ENCODE data around the gene BBS12. TPM values are rescaled to one million over a fixed set of nuclear protein-coding genes. Genes with fewer than 3 reads are reported as not detected.

Gene BBS12
- total RNA-seq, 2 experiments from 2014 or later, result 2.8 to 3.9 TPM

DNA sequence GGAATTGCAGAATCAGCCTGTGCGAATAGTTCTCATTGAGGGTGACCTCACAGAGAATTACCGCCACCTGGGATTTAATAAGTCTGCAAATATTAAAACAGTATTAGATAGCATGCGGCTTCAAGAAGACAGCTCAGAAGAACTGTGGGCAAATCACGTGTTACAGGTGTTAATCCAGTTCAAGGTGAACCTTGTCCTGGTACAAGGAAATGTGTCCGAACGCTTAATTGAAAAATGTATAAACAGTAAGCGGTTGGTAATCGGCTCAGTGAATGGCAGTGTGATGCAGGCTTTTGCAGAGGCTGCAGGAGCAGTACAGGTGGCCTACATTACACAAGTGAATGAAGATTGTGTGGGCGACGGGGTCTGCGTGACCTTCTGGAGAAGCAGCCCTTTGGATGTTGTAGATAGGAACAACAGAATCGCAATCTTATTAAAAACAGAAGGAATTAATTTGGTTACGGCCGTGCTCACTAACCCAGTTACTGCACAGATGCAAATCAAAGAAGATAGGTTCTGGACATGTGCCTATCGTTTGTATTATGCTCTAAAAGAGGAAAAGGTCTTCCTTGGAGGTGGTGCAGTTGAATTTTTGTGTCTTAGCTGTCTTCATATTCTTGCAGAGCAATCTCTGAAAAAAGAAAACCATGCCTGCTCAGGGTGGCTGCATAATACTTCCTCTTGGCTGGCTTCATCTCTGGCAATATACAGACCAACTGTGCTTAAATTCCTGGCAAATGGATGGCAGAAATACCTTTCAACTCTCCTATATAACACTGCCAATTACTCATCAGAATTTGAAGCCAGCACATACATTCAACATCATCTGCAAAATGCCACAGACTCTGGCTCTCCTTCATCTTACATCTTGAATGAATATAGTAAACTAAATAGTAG, 10.7 kb downstream of the BBS12 start:
- Mint-ChIP-seq H3K4me3 (no peak overlapping the region), H3K9me3 (ENCODE audit: low read depth) (peaks cover 8% of the 10 kb centered on the region), H3K4me1 (peaks cover 11% of the 10 kb centered on the region), H3K36me3 (ENCODE audit: low read depth) (peaks cover 17% of the 10 kb centered on the region), H3K27ac (no peak overlapping the region), H3K27me3 (no peaks in the 10 kb centered on the region)
- DNase-seq, result no peak
- no peak for ATAC-seq
- intact Hi-C loops (cut with DNase I, micrococcal nuclease), result no loop called here
- ChIA-PET POLR2A (no interaction called here), CTCF (interaction anchor here (1.2 kb wide), 2 partner anchors 9 to 26 kb away, joined by 3 read pairs; no protein-coding TSS in a partner anchor)

DNA sequence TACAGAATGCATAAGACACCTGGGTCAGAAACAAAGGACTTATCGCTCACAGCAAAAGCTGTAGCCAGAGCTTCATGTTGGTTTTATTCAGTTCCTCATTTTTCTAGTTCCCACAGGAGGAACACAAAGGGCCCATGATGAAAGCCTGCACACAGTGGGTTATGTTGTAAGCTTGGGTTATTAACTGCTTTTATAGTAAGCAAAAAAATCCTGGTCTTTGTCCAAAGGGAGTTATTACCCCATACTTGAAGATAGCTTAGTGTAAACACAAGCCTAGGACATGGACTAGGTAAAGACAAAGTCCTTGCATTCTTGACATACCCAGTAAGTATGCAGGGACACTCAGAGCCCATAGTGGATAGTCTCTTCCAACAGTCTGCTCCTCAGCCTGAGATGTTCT, 11.7 kb downstream of the BBS12 start:
- DNase-seq (no peak), ATAC-seq (no peak)
- ChIA-PET CTCF (interaction anchor here (0.7 to 1.2 kb wide), 2 partner anchors 27 to 847 kb away, joined by 3 read pairs; no protein-coding TSS in a partner anchor), POLR2A (no interaction called here)
- Mint-ChIP-seq H3K9me3 (ENCODE audit: low read depth) (peaks cover 8% of the 10 kb centered on the region), H3K4me3 (no peak overlapping the region), H3K27ac (no peak overlapping the region), H3K27me3 (no peaks in the 10 kb centered on the region), H3K4me1 (peaks cover 11% of the 10 kb centered on the region), H3K36me3 (ENCODE audit: low read depth) (peaks cover 17% of the 10 kb centered on the region)
- intact Hi-C loops (cut with DNase I, micrococcal nuclease), result no loop called here

DNA sequence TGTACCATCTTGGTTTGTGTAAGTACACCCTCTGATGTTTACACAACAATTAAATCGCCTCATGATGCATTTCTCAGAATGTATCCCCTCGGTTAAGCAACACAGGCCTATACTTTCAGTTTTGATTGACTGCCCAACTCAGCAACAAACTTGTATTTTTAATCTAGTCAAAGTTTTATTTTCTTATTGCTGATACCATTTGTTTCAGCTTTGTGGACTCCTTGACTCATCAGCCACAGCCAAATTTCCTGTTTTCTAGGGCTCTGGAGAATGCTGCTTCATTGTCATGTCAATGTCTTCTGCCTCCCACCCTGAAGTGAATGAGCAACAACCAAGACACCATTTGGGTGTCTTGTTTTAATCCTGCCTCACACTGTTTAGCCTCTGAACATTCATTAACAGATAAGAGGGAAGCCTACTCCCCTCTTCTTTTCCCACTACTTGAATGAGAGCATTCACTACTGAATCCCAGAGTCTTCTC, 14.0 kb downstream of the BBS12 start:
- POLR2A ChIA-PET, result no interaction called here

GRCh38 chr4:122747068-122747467, 14.6 kb downstream of the BBS12 start:
- intact Hi-C loops (cut with DNase I, micrococcal nuclease), result no loop called here
- H3K27ac Mint-ChIP-seq, result peak overlapping the region; percentile 9
- POLR2A ChIA-PET, result no interaction called here

More for the DNA sequence above, 14.0 kb downstream of the BBS12 start:
- H3K36me3 Mint-ChIP-seq (ENCODE audit: low read depth), result peaks cover 17% of the 10 kb centered on the region
- DNase-seq (peak; percentile 14), ATAC-seq (peak; percentile 73)
- H3K27me3 Mint-ChIP-seq, result peaks cover 14% of the 10 kb centered on the region
- no peak overlapping the region for H3K4me3 Mint-ChIP-seq
- intact Hi-C loops (cut with DNase I, micrococcal nuclease), result no loop called here
- peak overlapping the region; percentile 9 for H3K27ac Mint-ChIP-seq
- H3K9me3 Mint-ChIP-seq (ENCODE audit: low read depth), result peaks cover 6% of the 10 kb centered on the region
- peaks cover 11% of the 10 kb centered on the region for H3K4me1 Mint-ChIP-seq
- CTCF ChIA-PET, result interaction anchor here (0.7 to 1.7 kb wide), 4 partner anchors 11 to 775 kb away, joined by 3 to 7 read pairs (median 3); no protein-coding TSS in a partner anchor

GRCh38 chr4:122747883-122748282, 15.4 kb downstream of the BBS12 start:
- POLR2A ChIA-PET, result no interaction called here
- DNase-seq (no peak), ATAC-seq (no peak)
- peaks cover 3% of the 10 kb centered on the region for H3K9me3 Mint-ChIP-seq (ENCODE audit: low read depth)
- no peak overlapping the region for H3K4me3 Mint-ChIP-seq
- H3K27ac Mint-ChIP-seq, result no peak overlapping the region
- CTCF ChIA-PET, result no interaction called here
- peaks cover 22% of the 10 kb centered on the region for H3K27me3 Mint-ChIP-seq
- H3K4me1 Mint-ChIP-seq, result peaks cover 11% of the 10 kb centered on the region
- intact Hi-C loops (cut with DNase I, micrococcal nuclease), result no loop called here
- peaks cover 7% of the 10 kb centered on the region for H3K36me3 Mint-ChIP-seq (ENCODE audit: low read depth)

More at GRCh38 chr4:122747068-122747467, 14.6 kb downstream of the BBS12 start:
- H3K27me3 Mint-ChIP-seq, result peaks cover 19% of the 10 kb centered on the region
- ATAC-seq (no peak), DNase-seq (no peak)
- H3K4me3 Mint-ChIP-seq, result no peak overlapping the region
- H3K9me3 Mint-ChIP-seq (ENCODE audit: low read depth), result peaks cover 5% of the 10 kb centered on the region
- peaks cover 11% of the 10 kb centered on the region for H3K4me1 Mint-ChIP-seq
- CTCF ChIA-PET, result interaction anchor here (0.8 kb wide), 1 partner anchor 153 kb away, joined by 3 read pairs; no protein-coding TSS in a partner anchor
- H3K36me3 Mint-ChIP-seq (ENCODE audit: low read depth), result peaks cover 13% of the 10 kb centered on the region

- Mint-ChIP-seq H3K4me1 (peaks cover 11% of the 10 kb centered on the region), H3K36me3 (ENCODE audit: low read depth) (no peaks in the 10 kb centered on the region), H3K27ac (no peak overlapping the region), H3K9me3 (ENCODE audit: low read depth) (peaks cover 3% of the 10 kb centered on the region), H3K4me3 (no peak overlapping the region), H3K27me3 (peaks cover 25% of the 10 kb centered on the region)
- CTCF ChIA-PET, result interaction anchor here (0.8 to 1.0 kb wide), 2 partner anchors 8 to 90 kb away, joined by 3 to 4 read pairs; no protein-coding TSS in a partner anchor
- DNase-seq, result no peak
- intact Hi-C loops (cut with DNase I, micrococcal nuclease), result loop anchor here in 1 of 2 experiments (10.0 kb wide), 1 partner anchor 1575 kb away; no protein-coding TSS in a partner anchor
- ATAC-seq, result no peak
- POLR2A ChIA-PET, result no interaction called here
Observed at GRCh38 chr4:122749704-122750454, 17.4 kb downstream of the BBS12 start.

- ChIA-PET CTCF (interaction anchor here (0.7 to 2.9 kb wide), 9 partner anchors 9 to 174 kb away, joined by 3 to 17 read pairs (median 3); partner anchors contain the start of gene NUDT6), POLR2A (no interaction called here)
- Mint-ChIP-seq H3K27me3 (peaks cover 26% of the 10 kb centered on the region), H3K4me3 (no peak overlapping the region), H3K9me3 (ENCODE audit: low read depth) (no peaks in the 10 kb centered on the region), H3K4me1 (peaks cover 5% of the 10 kb centered on the region), H3K27ac (no peak overlapping the region), H3K36me3 (ENCODE audit: low read depth) (no peaks in the 10 kb centered on the region)
- intact Hi-C loops (cut with DNase I, micrococcal nuclease), result loop anchor here in 1 of 2 experiments (2.0 to 10.0 kb wide), 2 partner anchors 1507 to 1569 kb away; no protein-coding TSS in a partner anchor
- DNase-seq (no peak), ATAC-seq (no peak)
Observed at GRCh38 chr4:122755675-122756074, 23.2 kb downstream of the BBS12 start.

GRCh38 chr4:122758033-122758432, 25.5 kb downstream of the BBS12 start:
- intact Hi-C loops (cut with DNase I, micrococcal nuclease), result loop anchor here (1.0 to 10.0 kb wide), 3 partner anchors 156 to 1567 kb away; partner anchors contain the start of gene NUDT6 (in 1 of the 2)
- H3K27me3 Mint-ChIP-seq, result peaks cover 12% of the 10 kb centered on the region
- H3K27ac Mint-ChIP-seq, result no peak overlapping the region
- H3K36me3 Mint-ChIP-seq (ENCODE audit: low read depth), result no peaks in the 10 kb centered on the region
- DNase-seq (no peak), ATAC-seq (peak; percentile 33)
- ChIA-PET CTCF (interaction anchor here (0.5 to 3.4 kb wide), 41 partner anchors 8 to 1563 kb away, joined by 3 to 54 read pairs (median 4); partner anchors contain the start of genes BBS12 and NUDT6), POLR2A (no interaction called here)
- H3K4me3 Mint-ChIP-seq, result no peak overlapping the region
- no peaks in the 10 kb centered on the region for H3K9me3 Mint-ChIP-seq (ENCODE audit: low read depth)
- H3K4me1 Mint-ChIP-seq, result peaks cover 16% of the 10 kb centered on the region

DNA sequence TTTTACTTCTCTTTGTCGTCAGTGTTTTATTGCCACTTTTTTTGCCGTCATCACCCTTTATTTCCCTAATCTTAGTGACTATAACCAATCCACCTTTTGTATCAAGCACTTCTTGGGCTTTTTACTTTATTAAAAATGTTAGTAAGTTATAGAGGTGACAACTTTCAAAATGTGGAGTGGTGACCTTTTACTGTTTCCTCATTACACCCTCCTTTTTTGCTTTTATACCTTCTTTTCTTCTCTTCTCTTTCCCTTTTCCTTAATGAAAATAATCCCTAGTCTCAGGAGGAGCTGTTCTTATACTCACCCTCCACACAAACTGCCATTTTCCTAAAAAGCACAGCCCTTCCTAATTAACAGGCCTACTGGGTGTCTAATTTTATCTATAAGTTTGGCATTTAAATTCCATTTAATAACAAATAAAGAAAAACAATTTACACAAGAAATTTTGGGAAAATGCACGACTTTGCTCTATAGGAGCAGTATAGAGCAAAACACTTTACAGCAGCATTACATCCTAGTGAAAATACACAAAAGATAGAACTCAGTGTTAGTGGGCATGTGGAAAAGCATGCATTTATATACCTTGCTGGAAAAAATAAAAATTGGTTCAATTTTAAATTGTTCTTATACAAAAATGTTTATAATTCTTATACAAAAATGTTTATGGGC, 27.3 kb downstream of the BBS12 start:
- H3K4me3 Mint-ChIP-seq, result no peak overlapping the region
- DNase-seq, result no peak
- H3K27ac Mint-ChIP-seq, result no peak overlapping the region
- H3K9me3 Mint-ChIP-seq (ENCODE audit: low read depth), result no peaks in the 10 kb centered on the region
- intact Hi-C loops (cut with DNase I, micrococcal nuclease), result loop anchor here in 1 of 2 experiments (2.0 to 10.0 kb wide), 2 partner anchors 163 to 1565 kb away; partner anchors contain the start of gene NUDT6
- no peaks in the 10 kb centered on the region for H3K36me3 Mint-ChIP-seq (ENCODE audit: low read depth)
- ChIA-PET POLR2A (no interaction called here), CTCF (interaction anchor here (0.7 to 3.4 kb wide), 3 partner anchors 154 to 161 kb away, joined by 3 to 54 read pairs (median 26); partner anchors contain the start of gene NUDT6)
- H3K4me1 Mint-ChIP-seq, result peaks cover 29% of the 10 kb centered on the region
- peaks cover 11% of the 10 kb centered on the region for H3K27me3 Mint-ChIP-seq
- ATAC-seq, result no peak

DNA sequence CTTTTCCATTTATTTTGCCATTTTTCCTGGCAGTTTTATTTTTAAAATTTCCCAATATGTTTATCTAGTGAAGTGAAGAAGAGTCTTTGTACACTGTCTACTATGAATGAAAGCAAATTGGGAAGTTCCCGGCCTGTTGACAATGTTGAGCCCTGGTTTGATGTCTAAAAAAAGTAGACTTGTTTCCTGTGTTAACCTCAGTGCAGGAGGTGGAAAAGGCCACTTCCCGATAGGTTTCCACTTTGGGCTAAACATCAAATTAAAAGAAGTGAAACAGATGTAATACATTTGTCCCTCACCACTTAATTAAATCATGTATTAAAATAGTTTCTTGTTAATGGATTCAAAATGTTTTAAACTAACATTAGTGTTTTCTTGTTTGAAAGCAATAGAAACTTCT, 30.0 kb downstream of the BBS12 start:
- Mint-ChIP-seq H3K4me3 (no peak overlapping the region), H3K27ac (no peak overlapping the region)
- intact Hi-C loops (cut with DNase I, micrococcal nuclease), result no loop called here

More for the DNA sequence above, 30.0 kb downstream of the BBS12 start:
- Mint-ChIP-seq H3K36me3 (ENCODE audit: low read depth) (no peaks in the 10 kb centered on the region), H3K9me3 (ENCODE audit: low read depth) (no peaks in the 10 kb centered on the region), H3K27me3 (peaks cover 3% of the 10 kb centered on the region), H3K4me1 (peaks cover 33% of the 10 kb centered on the region)
- ChIA-PET POLR2A (no interaction called here), CTCF (interaction anchor here (0.6 to 1.7 kb wide), 5 partner anchors 17 to 185 kb away, joined by 3 to 5 read pairs (median 3); no protein-coding TSS in a partner anchor)
- peak; percentile 55 for ATAC-seq
- DNase-seq, result peak; percentile 28

Measured in activated CD4-positive, alpha-beta T cell treated with anti-CD3 and anti-CD28 coated beads for 36 hours (primary cell).